Mesenchymal stem cell (in vitro differentiated cells and primary cell): ENCODE data around the gene SPOCD1.

ENCODE experiments used
- DNase-seq: peaks from one replicate; pipeline ENCODE4 v3.0.0-alpha.2; 2013
- H2AFZ ChIP-seq: one replicate; pipeline ENCODE4 v1.6.1; 2013; ENCODE audit warnings: low read depth, mild to moderate bottlenecking, control low read depth, inconsistent platforms, low read length, moderate library complexity
- H2AK5ac ChIP-seq: 2 replicates; pipeline ENCODE4 v1.6.1; 2013; ENCODE audit warnings: low read length, moderate library complexity, mild to moderate bottlenecking, inconsistent platforms; ENCODE audit not compliant: severe bottlenecking
- H2BK120ac ChIP-seq: one replicate; pipeline ENCODE4 v1.6.1; 2013; ENCODE audit warnings: low read depth, mild to moderate bottlenecking, inconsistent platforms, low read length, moderate library complexity
- H2BK12ac ChIP-seq, 2 experiments: one replicate each; pipeline ENCODE4 v1.6.1; 2013; ENCODE audit warnings: inconsistent platforms in 2 of 2, low read length in 2 of 2, mild to moderate bottlenecking in 2 of 2, moderate library complexity in 2 of 2, control low read depth in 1 of 2
- H2BK15ac ChIP-seq: one replicate; pipeline ENCODE4 v1.6.1; 2013; ENCODE audit warnings: mild to moderate bottlenecking, low read depth, inconsistent platforms; ENCODE audit not compliant: poor library complexity, severe bottlenecking
- H2BK5ac ChIP-seq: 2 replicates; pipeline ENCODE4 v1.6.1; 2013; ENCODE audit warnings: low read depth, mild to moderate bottlenecking, low read length, control low read depth, inconsistent platforms; ENCODE audit not compliant: poor library complexity, severe bottlenecking
- H3K14ac ChIP-seq, 2 experiments: one replicate each; pipeline ENCODE4 v1.6.1; 2013; ENCODE audit warnings: inconsistent platforms in 2 of 2, low read length in 2 of 2, control low read depth in 1 of 2, mild to moderate bottlenecking in 1 of 2, moderate library complexity in 1 of 2
- H3K18ac ChIP-seq, 2 experiments: one replicate each; pipeline ENCODE4 v1.6.1; 2013; ENCODE audit warnings: inconsistent platforms in 2 of 2, low read length in 2 of 2, control low read depth in 1 of 2, low read depth in 1 of 2, mild to moderate bottlenecking in 1 of 2
- H3K23ac ChIP-seq, 2 experiments: one replicate each; pipeline ENCODE4 v1.6.1; 2013; ENCODE audit warnings: inconsistent platforms in 2 of 2, low read length in 2 of 2, mild to moderate bottlenecking in 2 of 2, moderate library complexity in 2 of 2, control low read depth in 1 of 2
- H3K27ac ChIP-seq: 2 replicates; pipeline ENCODE4 v1.5.1; 2013; ENCODE audit warnings: mild to moderate bottlenecking, moderate library complexity, low read length, control low read depth, inconsistent platforms; ENCODE audit not compliant: poor library complexity, severe bottlenecking
- H3K27me3 ChIP-seq, 2 experiments: 2 replicates each; pipeline versions ENCODE4 v1.6.1 to v1.7.0; 2013; ENCODE audit warnings: low read length in 2 of 2, mild to moderate bottlenecking in 2 of 2, moderate library complexity in 2 of 2, control low read depth in 1 of 2, inconsistent platforms in 1 of 2; ENCODE audit not compliant: control insufficient read depth in 1 of 2, insufficient read depth in 1 of 2
- H3K36me3 ChIP-seq, 2 experiments: 2 replicates each; pipeline versions ENCODE4 v1.6.1 to v1.7.0; 2013; ENCODE audit warnings: low read length in 2 of 2, control low read depth in 1 of 2, inconsistent platforms in 1 of 2, low read depth in 1 of 2, mild to moderate bottlenecking in 1 of 2; ENCODE audit not compliant: insufficient read depth in 2 of 2, control insufficient read depth in 1 of 2
- H3K4ac ChIP-seq, 2 experiments: one replicate each; pipeline ENCODE4 v1.6.1; 2013; ENCODE audit warnings: inconsistent platforms in 2 of 2, low read length in 2 of 2, mild to moderate bottlenecking in 2 of 2, moderate library complexity in 2 of 2, control low read depth in 1 of 2, low read depth in 1 of 2
- H3K4me1 ChIP-seq: 2 replicates; pipeline ENCODE4 v1.6.1; 2013; ENCODE audit warnings: low read depth, low read length, control low read depth; ENCODE audit not compliant: control insufficient read depth, insufficient read depth
- H3K4me2 ChIP-seq: 2 replicates; pipeline ENCODE4 v1.6.1; 2013; ENCODE audit warnings: low read length, mild to moderate bottlenecking, inconsistent platforms; ENCODE audit not compliant: poor library complexity, severe bottlenecking
- H3K4me3 ChIP-seq, 2 experiments: 2 replicates each; pipeline versions ENCODE4 v1.5.1 to v1.7.0; 2013; ENCODE audit warnings: low read length in 2 of 2, mild to moderate bottlenecking in 2 of 2, control low read depth in 1 of 2, low read depth in 1 of 2; ENCODE audit not compliant: insufficient read depth in 1 of 2
- H3K79me1 ChIP-seq: replicated peaks from 2 replicates; pipeline ENCODE4 v1.6.1; 2013; ENCODE audit warnings: mild to moderate bottlenecking, control low read depth, low read length, inconsistent platforms; ENCODE audit not compliant: poor library complexity, severe bottlenecking
- H3K9ac ChIP-seq: 2 replicates; pipeline ENCODE4 v1.7.0; 2013; ENCODE audit warnings: mild to moderate bottlenecking, low read length, moderate library complexity
- H3K9me3 ChIP-seq: 2 replicates; pipeline ENCODE4 v1.7.0; 2013; ENCODE audit warnings: mild to moderate bottlenecking, low read length; ENCODE audit not compliant: control insufficient read depth
- H4K8ac ChIP-seq: one replicate; pipeline ENCODE4 v1.6.1; 2013; ENCODE audit warnings: inconsistent platforms, mild to moderate bottlenecking, low read length, moderate library complexity
- H4K91ac ChIP-seq: one replicate; pipeline ENCODE4 v1.6.1; 2013; ENCODE audit warnings: mild to moderate bottlenecking, low read length, inconsistent platforms
- WGBS: methylation state at CpG from one replicate; pipeline ENCODE4 v1.1.7; 2013; ENCODE audit warnings: mixed read lengths; 5-methylcytosine and 5-hydroxymethylcytosine counted together

Gene SPOCD1

DNA sequence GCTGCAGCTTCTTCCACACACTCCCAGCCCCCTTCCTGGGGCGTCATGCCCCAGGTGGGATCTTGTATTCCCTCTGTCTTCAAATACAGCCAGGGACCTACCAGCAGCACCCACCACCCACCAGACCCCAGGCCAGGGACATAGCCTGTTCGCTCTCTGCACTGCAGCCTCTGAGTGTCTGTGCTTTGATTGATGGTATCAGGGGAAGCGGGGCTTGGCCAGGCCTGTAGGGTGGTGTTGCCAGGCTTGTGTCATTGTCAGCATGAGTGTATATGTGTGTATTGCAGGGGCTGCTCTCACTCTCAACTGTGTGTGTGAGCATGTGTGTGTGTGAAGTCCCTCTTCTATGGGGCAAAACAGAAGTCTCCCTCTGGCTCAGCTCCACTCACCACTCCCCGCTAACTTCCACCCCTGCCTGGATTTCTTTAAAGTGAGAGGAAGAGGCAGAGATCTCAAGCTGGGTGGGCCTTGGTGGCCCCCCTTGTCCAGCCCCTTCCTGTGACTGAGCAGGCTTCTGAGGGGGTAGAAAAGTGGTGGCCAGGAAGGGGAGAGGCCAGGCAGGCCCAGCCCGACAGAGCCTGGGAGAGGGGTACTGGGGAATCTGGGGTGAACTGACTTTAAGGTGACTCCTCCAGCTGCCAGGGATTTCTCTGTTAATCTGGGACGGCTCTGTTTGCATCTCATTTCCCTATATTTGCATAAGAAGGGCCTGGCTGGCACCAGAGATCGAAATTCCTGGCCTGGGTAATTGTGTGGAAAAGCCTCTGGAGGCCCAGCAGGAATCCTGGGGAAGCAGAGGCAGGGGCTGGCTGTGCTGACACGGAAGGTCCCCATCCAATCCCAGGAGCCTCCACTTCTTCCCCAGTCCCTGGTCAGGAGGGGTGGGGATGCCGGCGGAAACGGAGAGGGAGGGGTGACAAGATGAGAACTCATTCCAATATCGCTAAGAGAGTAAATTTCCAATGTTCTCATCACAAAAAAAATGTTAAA lies 33.1 kb downstream of the SPOCD1 start:
- Histone ChIP-seq H3K9ac (no peak overlapping the region), H3K14ac (no peak overlapping the region), H3K9me3 (no peaks in the 10 kb centered on the region), H2AK5ac (no peak overlapping the region), H3K27ac (no peak overlapping the region), H2BK15ac (peak overlapping the region; percentile 8), H3K36me3 (no peaks in the 10 kb centered on the region), H3K27me3 (peaks cover 5 to 14% of the 10 kb centered on the region in 2 experiments), H3K23ac (no peak overlapping the region), H2BK12ac (no peak overlapping the region), H4K91ac (peak overlapping the region; percentile 41), H3K4me1 (peaks cover 1% of the 10 kb centered on the region), H2AFZ (no peak overlapping the region), H3K4ac (no peak overlapping the region), H3K79me1 (no peaks in the 10 kb centered on the region), H3K18ac (peak overlapping the region in 1 of 2 experiments; percentile 23), H3K4me2 (no peak overlapping the region), H3K4me3 (no peak overlapping the region), H2BK120ac (no peak overlapping the region), H4K8ac (no peak overlapping the region), H2BK5ac (no peak overlapping the region)
- DNase-seq, result no peak
- 48% methylated on average over 5 of the region's 12 CpGs for WGBS

- Histone ChIP-seq H2AK5ac (no peak overlapping the region), H2BK5ac (no peak overlapping the region), H2BK12ac (peak overlapping the region in 1 of 2 experiments; percentile 68), H4K8ac (no peak overlapping the region), H3K18ac (no peak overlapping the region), H3K4me2 (no peak overlapping the region), H2BK120ac (no peak overlapping the region), H3K27me3 (peaks cover 13 to 21% of the 10 kb centered on the region in 2 experiments), H2BK15ac (peak overlapping the region; percentile 7), H3K79me1 (no peaks in the 10 kb centered on the region), H3K14ac (no peak overlapping the region), H3K23ac (no peak overlapping the region), H3K4me1 (peaks cover 1% of the 10 kb centered on the region), H3K4ac (no peak overlapping the region), H3K9me3 (no peaks in the 10 kb centered on the region), H3K27ac (no peak overlapping the region), H3K36me3 (no peaks in the 10 kb centered on the region), H3K4me3 (no peak overlapping the region), H2AFZ (no peak overlapping the region), H3K9ac (peak overlapping the region; percentile 7), H4K91ac (peak overlapping the region; percentile 30)
- DNase-seq, result no peak
- WGBS, result 78% methylated on average over 18 of the region's 18 CpGs
These were observed 34.0 kb downstream of the SPOCD1 start for GRCh38 chr1:31781756-31782371.

- H2BK5ac ChIP-seq, result no peak overlapping the region
- H2BK12ac ChIP-seq, result peak overlapping the region in 1 of 2 experiments; percentile 69
- H3K9me3 ChIP-seq, result no peaks in the 10 kb centered on the region
- no peak overlapping the region for H2BK120ac ChIP-seq
- peak overlapping the region; percentile 1 for H4K91ac ChIP-seq
- no peaks in the 10 kb centered on the region for H3K36me3 ChIP-seq
- no peak overlapping the region for H2AK5ac ChIP-seq
- H3K27me3 ChIP-seq, result peaks cover 18 to 27% of the 10 kb centered on the region in 2 experiments
- no peak overlapping the region for H3K23ac ChIP-seq
- H3K4ac ChIP-seq, result no peak overlapping the region
- peak overlapping the region; percentile 7 for H3K9ac ChIP-seq
- peak overlapping the region in 1 of 2 experiments; percentile 18 for H3K18ac ChIP-seq
- H4K8ac ChIP-seq, result no peak overlapping the region
- peak overlapping the region in 1 of 2 experiments; percentile 35 for H3K14ac ChIP-seq
- H3K4me1 ChIP-seq, result peaks cover 1% of the 10 kb centered on the region
- no peaks in the 10 kb centered on the region for H3K79me1 ChIP-seq
- no peak overlapping the region for H3K4me3 ChIP-seq
- WGBS, result 72% methylated on average over 4 of the region's 7 CpGs
- H3K27ac ChIP-seq, result no peak overlapping the region
- no peak overlapping the region for H2AFZ ChIP-seq
- no peak overlapping the region for H3K4me2 ChIP-seq
- peak; percentile 52 for DNase-seq
- H2BK15ac ChIP-seq, result peak overlapping the region; percentile 12
These were observed 34.6 kb downstream of the SPOCD1 start for GRCh38 chr1:31781138-31781755.

DNA sequence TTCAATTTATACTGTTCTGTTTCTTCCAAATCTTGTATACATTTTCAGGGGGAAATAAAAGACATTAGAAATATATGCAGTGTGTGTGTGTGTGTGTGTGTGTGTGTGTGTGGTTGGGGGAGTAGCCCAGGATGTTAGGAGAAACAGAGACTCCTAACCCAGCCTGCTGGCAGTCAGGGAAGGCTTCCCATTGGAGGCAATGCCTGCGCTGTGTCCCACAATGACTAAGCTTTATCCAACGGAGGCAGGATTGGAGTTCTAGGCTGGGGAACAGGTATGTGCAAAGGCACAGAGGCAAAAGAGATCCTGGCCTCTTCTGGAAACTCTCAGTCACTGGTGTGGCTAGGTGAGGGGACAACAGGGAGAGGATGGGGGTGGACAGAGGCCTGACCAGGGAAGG lies 35.2 kb downstream of the SPOCD1 start:
- Histone ChIP-seq H4K8ac (no peak overlapping the region), H3K9me3 (no peaks in the 10 kb centered on the region), H3K4ac (no peak overlapping the region), H3K9ac (no peak overlapping the region), H3K4me3 (no peak overlapping the region), H4K91ac (no peak overlapping the region), H3K14ac (no peak overlapping the region), H3K27me3 (peaks cover 24 to 34% of the 10 kb centered on the region in 2 experiments), H2BK15ac (peak overlapping the region; percentile 12), H3K4me2 (no peak overlapping the region), H2BK120ac (no peak overlapping the region), H3K18ac (peak overlapping the region in 1 of 2 experiments; percentile 56), H2BK12ac (no peak overlapping the region), H2BK5ac (no peak overlapping the region), H3K79me1 (no peaks in the 10 kb centered on the region), H3K4me1 (peaks cover 1% of the 10 kb centered on the region), H3K36me3 (no peaks in the 10 kb centered on the region), H3K27ac (no peak overlapping the region), H3K23ac (no peak overlapping the region), H2AK5ac (no peak overlapping the region), H2AFZ (no peak overlapping the region)
- no peak for DNase-seq
- WGBS, result 58% methylated on average over 2 of the region's 2 CpGs
